Cerebellar nuclear complex (tissue), 1 donor: ENCODE measurements around the gene TMEM154.

Experiments used
- DNase-seq, 2 experiments: peaks; one replicate each; lab custom pipeline; 2025; lab: John Stamatoyannopoulos, UW

The TMEM154 gene

DNA sequence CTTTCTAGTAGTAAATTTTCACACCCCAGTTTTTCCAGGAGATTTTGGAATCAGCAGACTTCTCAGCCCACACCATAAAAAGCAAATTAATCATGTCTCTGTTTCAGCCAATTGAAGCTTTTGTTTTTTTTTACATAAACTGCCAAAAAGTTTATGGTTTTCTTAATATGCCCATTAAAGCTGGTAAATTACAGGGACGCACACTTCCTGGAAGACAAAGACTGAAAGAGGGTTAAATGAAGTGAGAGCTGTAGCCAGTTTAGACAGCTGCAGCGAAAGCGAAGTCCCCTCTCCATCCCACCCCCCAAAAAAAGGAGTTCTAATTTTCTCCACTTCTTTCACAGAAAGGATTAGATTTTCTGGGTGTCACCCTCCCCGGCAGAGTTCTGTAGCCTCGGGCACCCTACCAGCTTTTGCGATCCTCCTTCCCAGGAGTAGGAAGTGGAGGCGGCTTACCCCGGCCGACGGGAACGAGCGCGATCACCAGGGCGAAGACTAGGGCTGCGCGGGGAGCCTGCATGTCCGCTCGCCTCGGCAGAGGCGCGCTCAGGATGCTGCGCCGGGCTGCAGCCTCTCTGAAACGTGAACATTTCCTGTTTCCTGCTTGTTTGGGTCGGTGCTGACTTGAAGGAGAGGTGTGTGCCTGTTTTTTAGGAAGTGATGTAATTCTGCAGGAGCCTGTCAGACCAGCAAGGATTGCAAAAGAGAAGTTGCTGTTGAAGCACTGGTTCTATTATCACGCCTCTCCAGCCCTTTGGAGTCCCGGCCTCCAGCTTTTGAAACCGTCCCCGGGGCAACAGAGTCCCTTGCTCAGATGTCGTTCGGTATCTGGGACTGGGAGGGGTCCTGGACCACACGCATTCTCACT, at the start of gene TMEM154:
Gene TMEM154 (minus strand): TSS at position 584 of the 868 bp plus-strand sequence. CDS start 64 bp downstream, at position 520.
- DNase-seq = no peak

DNA sequence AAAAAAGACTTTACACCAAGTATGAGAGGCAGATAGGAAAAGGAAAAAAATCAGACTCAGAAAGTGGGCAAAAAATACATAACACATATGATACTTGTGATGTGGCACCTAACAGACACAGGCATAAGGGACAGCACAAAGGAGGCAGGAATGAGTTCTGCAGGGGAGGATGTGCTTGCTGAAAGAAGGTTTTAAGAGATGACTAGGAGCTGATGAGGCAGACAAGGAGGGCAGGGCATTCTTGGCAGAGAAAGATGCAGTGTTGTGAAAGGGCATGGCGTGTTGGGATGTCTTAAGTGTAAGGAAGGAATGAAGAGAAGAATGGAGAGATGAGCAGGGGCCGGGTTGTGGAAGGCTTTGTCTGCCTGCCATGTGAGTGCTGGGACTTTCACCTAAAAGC, 49.7 kb upstream of the TMEM154 start:
- no peak for DNase-seq

DNA sequence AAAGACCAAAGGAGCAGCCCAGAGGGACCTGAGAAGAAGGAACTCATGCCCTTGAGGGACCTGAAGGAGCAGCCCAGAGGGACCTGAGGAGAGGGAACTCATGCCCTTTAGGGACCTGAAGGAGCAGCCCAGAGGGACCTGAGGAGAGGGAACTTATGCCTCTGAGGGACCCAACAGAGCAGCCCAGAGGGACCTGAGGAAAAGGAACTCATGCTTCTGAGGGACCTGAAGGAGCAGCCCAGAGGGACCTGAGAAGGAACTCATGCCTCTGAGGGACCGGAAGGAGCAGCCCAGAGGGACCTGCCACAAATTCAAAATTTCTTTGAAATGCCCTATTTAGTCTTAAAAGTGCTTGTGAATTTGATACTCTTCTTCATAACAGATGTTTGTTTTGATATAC, 48.5 kb upstream of the TMEM154 start:
- DNase-seq = no peak

- no peak for DNase-seq
Observed at GRCh38 chr4:152727784-152728183, 48.0 kb upstream of the TMEM154 start.

DNA sequence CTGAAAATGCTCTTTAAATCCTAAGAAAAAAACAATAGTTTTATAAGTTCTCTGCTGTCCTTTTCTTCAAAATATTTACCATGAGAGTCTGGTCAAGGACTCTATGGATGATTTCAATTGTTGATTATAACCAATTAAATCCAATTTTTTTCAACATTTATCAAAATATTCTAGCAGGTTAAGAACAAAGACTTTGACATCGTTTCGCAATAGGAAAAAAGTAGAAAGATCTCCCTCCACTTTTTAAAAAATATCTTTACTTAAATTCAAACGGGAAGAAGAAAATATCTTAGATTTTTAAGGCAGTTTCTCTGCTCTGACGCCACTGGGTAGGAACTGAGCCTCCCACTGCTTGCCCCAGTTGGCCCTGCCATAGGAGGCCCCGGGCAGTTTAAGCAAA, 44.7 kb upstream of the TMEM154 start:
- DNase-seq = no peak

- no peak for DNase-seq
Observed at GRCh38 chr4:152723236-152723635, 43.4 kb upstream of the TMEM154 start.

DNA sequence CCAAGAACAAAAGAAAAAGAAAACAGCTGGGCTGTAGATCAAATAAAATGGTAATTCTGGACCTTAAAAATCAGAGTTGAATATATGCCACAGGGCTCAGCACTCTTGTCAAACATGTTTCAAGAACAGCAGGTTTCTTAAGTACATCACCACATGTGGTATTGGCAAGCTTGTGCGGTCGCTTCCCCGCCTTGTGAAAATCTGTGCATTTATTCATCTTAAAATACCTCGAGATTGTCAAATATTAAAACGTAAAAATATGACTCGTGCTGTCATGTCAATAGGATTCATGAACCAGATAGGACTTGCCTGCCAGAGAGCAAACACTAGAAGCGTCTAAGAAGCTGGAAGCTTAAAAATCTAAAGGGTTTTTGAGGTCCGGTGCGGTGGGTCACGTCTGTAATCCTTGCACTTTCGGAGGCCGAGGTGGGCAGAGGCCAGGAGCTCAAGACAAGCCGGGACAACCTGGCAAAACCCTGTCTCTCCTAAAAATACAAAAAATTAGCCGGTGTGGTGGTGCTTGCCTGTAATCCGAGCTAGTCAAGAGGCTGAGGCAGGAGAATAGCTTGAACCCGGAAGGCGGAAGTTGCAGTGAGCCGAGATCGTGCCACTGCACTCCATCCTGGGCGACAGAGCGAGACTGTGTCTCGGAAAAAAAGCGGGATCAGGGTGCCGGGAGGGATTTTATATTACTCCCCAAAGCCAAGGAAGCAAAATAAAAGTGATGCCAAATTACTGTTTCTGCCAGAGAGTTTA, 40.2 kb upstream of the TMEM154 start:
- no peak for DNase-seq

GRCh38 chr4:152719291-152719690, 39.5 kb upstream of the TMEM154 start:
- DNase-seq = no peak

DNA sequence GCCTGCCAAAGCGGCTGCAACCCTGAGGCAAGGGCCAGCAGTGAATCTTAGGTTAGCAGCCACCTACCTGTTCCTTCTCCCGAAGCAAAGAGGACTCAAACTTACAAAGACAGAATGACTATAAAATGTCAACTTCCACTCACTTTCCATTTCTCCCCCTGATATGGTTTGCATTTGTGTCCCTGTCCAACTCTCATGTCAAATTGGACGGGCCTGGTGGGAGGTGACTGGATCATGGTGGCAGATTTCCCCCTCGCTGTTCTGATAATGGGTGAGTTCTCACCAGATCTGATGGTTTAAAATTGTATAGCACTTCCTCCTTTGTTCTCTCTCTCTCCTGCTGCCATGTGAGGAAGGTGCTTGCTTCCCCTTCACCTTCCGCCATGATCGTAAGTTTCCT, 35.3 kb upstream of the TMEM154 start:
- DNase-seq = no peak

DNA sequence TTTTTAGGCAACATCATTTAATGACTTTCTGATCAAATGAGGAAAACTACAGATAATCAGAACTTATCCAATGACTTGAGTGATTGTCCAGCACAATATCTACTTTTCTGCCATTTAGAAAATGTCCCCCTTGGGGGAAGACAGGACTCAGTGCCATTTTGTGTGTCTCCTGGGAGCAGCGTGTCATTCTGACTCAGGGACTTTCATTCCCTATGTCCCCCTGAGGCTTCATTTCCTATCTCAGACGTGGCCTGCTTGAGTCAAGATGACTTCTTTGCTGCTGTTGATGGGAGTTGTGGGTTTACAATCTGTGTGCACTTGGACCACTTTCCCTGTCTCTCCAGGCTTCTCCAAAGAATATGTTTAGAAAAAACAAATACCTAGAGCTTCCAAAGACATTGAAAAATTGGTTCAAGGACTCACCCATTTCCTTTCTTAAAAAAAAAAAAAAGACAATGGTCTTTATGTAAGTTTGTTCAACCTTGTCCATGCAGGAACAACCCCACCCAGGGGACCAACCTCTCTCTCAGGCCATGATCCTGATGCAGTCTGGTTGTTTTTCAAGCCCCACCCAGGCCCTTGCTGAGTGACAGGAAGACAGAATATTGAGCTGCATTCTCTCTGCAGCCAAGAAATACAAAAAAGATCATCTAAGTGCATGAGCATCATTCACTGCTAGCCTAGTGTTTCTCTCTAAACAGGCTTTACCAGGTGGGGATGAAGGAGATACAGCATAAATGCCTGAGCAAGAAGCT, 34.3 kb upstream of the TMEM154 start:
- no peak for DNase-seq

DNA sequence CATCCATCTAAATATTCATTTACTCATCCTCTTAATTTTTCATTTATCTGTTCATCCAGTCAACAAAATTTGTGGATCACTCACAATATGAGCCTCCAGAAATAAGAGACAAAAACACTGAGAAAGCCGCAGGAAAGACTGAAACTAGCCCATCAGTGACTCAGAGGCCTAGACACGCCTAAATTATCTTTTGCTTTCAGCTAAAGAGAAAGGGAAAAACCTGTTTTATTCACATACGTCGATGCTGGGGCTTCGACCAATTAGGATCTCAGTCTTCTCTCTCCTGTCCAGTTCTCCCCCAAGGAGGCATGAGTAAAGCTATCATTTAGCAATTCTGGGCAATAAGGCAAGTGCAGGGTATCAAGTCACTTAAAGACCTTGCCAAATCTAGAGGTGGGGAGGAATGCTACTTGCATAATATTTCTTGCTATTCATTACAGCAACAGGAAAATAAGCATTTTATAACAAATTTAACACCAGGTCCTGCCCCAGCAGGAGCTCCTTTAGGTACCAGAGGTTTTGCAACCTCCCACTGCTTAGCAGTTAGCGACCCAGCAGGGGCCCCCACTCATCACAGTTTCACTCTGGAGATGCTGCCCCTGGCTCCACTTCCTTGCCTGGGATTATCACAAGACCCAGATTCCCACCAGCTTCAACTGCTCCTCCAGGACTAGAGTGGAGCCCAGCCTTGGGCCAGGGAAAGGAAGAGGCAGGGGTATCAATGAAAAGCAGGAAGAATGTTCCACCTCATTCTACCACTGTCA, 30.1 kb upstream of the TMEM154 start:
- no peak for DNase-seq

- DNase-seq = no peak
Observed at GRCh38 chr4:152708796-152709195, 29.0 kb upstream of the TMEM154 start.

DNA sequence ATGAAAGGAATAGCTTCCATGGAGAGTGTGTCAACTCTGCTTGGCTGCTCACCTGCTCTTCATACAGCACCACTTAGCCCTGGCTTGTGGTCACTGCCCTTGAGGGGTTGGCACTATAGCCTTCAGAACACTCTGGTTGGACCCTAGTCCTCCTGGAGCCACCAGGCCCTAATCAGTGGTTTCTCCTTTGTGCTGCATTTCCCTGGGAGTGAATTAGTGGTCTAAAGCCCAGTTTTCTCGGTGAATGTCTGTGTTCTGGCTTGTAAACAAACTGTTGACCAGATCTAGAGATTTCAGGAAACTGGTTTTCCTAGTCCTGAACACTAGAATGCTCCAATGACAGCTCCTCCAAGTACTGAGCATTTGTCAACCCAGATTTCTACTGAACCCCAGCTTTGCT, 28.6 kb upstream of the TMEM154 start:
- no peak for DNase-seq

- no peak for DNase-seq
Observed at GRCh38 chr4:152707632-152708031, 27.8 kb upstream of the TMEM154 start.

DNA sequence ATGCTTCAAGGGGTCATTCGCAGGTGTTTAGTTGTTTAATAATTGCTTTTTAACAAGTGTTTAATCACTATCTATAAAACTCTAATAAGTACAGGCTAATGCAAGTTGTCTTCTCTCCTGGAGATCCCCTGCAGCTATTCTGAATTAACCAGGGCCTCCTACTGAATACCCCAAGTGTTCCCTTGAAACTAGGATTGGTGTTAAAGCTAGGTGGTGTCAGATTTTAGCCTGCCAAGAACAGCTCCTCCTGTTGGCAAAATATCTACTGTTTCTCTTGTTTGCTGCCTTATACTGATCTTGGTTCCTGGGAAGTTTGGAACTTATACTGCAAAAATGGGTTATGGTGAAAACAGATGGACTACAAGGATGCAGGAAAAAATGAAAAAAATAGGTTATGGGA, 26.1 kb upstream of the TMEM154 start:
- DNase-seq = no peak

- no peak for DNase-seq
Observed at GRCh38 chr4:152704788-152705187, 25.0 kb upstream of the TMEM154 start.

DNA sequence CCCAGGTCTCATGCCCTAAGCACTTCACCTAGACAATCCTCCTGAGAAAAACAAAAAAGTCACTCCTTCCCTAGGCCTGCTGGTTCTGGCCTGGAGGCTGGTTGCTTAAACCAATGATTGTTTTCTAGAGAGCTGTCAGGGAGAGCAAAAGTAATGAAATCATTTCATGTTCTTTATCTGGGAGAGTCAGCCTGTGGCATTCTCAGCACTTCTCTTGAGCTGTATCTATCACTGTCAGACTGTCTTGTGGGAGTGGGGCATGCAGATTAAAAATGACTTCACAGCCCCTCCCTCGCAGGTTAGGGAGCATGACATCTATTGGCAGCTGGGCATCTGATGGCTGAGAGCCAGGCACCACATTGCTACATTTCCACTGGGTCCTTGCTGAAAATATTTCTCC, 20.4 kb upstream of the TMEM154 start:
- no peak for DNase-seq

GRCh38 chr4:152699313-152699712, 19.5 kb upstream of the TMEM154 start:
- no peak for DNase-seq

DNA sequence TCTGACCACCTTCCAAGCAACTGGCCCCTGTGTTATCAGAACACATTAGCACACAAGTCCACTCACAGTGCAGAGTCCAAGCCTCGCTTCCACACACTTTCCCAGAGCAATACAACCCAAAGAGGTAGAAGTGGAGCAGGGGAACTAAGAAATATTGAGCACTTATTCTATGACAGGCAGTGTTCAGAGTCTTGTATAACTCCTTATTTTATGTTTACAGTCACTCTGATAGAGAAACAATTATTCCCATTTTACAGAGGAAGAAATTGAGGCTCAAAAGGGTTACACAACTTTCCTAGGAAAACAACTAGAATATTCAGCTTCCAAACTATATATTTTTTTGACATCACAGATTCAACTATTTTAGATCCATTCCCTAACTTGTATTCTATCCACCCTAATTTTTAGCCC, 18.3 kb upstream of the TMEM154 start:
- no peak for DNase-seq

DNA sequence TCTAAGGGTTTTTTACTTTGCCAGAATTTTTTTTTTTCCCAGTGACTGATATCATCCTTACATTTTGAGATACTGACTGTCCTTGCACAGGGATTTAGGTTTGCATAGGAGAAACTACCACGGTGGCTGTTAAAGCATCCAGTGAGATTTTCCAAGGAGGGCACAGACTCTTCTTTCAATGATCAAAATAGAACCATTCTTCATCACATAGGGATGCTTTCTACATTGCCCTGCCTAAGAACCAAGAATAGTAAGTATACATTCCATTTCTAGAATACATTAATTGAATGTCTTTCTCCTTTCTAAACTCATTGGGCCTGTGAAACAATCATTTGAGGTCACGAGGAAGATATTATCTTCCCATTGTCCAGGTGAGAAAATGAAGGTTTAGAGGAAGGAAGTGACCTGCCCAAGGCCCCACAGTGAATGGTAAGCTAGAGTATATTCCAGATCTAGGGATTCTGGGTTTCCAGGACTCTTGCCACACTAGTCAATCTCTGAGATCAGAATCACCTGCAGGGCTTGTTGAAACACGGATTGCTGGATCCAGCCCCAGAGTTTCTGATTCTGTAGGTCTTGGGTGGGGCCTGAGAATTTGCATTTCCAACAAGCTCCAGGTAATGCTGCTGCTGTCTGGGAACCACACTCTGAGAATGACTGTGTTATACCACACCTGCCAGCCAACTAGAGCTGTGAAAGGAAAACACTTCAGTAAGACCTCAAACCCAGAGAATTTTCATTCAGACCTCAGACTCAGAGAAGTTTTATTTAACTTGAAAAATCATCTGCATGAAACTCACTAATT, 17.7 kb upstream of the TMEM154 start:
- no peak for DNase-seq

DNA sequence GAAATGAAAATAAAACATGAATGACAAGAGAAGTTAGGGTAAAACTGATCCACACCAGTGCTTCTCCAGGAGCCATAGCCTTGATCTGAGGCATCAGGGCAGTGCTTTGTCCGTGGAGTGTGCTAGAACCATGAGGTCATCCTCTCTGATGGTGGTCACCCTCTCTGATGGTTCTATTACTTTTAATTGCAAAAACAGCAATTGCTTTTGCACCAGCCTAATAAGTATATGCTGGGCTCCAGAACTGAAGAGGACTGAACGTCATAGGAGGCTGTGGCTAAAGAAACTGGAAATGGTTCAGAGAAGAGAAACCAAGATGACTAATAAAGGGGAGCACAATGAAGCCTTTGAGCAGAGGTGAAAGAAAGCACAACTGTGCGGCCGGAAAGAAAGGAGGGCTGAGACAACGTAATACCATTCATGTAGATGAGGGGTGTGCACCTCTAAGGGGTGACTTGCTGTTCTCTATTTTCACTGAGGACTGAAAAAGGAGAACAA, 17.0 kb upstream of the TMEM154 start:
- no peak for DNase-seq
